Measurements from ENCODE around the gene SHC3.

DNA sequence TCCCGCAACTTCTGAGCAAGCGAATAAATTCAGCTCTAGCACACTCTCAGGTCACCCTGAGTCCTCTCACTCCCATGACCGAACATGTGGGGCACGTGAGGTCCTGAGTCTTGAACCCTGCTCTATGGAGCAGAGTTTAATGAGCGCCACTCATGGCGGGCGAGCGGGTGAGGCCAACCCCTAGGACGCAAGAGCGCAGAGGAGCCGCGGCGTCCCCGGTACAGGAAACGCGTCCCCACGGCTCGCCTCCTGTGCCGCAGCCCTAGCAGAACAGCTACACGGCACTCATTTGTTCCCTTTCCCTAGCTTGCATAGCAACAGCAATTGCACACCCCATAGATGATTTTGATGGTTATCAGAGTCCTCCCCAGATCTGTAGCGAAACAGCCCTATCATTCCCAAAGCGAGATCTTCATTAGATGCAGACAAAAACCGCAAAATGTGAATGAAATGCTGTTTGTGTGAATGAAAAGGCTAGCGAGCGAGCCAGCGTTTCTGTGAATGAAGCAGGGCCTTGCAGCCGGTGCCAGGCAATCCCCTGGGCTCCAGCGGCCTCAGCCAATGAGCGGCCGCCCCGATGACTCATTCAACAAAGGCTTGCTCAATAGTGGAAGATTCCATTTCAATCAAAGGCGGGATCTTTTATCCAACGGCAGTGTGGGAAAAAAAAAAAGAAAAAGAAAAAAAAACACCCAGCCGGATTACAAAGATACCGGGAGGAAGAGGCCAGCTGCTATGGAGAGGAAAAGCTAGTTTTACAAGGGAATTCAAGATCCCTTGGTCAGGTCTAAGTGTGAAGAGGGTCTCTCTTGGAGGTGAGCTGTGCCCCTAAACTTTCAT is 1.5 kb upstream of the SHC3 start:
- TF ChIP-seq, protein P1, sequence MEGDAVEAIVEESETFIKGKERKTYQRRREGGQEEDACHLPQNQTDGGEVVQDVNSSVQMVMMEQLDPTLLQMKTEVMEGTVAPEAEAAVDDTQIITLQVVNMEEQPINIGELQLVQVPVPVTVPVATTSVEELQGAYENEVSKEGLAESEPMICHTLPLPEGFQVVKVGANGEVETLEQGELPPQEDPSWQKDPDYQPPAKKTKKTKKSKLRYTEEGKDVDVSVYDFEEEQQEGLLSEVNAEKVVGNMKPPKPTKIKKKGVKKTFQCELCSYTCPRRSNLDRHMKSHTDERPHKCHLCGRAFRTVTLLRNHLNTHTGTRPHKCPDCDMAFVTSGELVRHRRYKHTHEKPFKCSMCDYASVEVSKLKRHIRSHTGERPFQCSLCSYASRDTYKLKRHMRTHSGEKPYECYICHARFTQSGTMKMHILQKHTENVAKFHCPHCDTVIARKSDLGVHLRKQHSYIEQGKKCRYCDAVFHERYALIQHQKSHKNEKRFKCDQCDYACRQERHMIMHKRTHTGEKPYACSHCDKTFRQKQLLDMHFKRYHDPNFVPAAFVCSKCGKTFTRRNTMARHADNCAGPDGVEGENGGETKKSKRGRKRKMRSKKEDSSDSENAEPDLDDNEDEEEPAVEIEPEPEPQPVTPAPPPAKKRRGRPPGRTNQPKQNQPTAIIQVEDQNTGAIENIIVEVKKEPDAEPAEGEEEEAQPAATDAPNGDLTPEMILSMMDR (conservative IDR thresholded peaks at IDR 0.05; ENCODE audit: low read length) = no peak
- TF ChIP-seq EZH2phosphoT487 (IDR thresholded peaks at IDR 0.05; ENCODE audit: borderline replicate concordance, low read depth, low read length) = no peak
